Suppressor macrophage treated with lipopolysaccharide for 1 hour (primary cell): ENCODE data around the gene PDE4D.

Experiments used
- DNase-seq, 3 donors: peaks; one replicate each; pipeline ENCODE4 v3.0.0-alpha.2; 2020 to 2022

The PDE4D gene

DNA sequence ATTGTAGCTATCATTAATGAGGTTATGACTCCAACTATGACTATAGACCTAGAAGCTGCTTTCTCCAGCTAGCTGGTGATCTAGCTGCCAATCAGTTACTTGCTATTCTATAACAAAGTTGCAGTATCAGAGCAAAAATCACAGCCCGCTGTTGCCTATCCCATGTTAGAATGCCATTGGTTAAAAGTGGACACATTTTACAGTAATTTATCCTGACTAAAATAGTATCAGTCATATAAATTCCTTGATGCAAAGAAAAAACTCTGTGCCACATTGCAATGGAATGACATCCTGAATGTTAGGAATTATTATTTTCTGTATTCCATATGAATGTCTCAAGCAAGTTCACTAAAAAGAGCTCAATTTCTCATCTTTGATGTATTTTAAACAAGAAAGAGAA lies 626.5 kb downstream of the PDE4D start:
- DNase-seq = no peak

DNA sequence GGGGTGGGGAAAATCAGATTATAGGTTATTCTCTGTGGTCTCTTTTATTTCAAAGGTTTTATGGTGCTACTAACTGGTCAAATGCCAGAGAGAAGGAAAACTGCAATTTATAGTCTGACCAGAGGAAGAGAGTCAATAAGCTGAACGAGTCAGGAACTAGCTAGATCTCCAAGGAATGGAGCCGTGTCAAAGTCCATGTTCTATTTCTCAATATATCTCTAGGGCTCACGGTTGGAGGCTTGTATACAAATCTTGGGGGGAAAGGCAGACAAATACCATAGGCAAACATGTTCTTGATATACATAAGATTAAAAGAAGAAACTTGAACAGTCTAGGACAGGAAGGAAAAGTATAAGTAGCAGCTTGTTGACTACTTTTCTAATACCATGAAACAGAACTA lies 627.1 kb downstream of the PDE4D start:
- no peak for DNase-seq

DNA sequence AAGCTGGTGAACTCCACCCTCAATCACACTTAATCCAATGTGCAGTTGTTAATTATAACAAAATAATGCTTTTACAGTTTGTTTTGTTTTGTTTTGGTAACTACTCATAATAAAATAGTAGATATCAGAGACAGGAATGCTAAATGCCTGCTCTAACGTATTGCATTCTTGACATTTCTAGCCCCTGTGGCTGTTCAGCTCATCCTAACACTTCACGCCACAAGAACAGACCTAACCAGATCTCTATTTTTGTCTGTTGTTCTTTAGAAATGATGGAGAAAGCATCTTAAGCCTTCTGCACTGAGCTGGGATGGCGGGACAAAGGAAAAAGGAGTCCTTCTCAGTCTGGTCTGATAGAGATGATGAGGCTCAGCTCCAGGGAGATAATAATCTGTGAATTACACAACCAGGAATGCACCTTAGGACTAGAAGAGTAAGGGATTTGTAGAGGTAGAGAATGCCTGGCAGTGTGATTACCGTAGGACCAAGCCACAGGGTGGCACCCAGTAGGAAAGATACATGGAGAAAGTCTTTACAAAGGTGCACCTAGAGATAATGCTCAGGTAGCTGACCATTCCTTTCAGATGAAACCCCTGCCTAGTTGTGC lies 628.8 kb downstream of the PDE4D start:
- DNase-seq = no peak

DNA sequence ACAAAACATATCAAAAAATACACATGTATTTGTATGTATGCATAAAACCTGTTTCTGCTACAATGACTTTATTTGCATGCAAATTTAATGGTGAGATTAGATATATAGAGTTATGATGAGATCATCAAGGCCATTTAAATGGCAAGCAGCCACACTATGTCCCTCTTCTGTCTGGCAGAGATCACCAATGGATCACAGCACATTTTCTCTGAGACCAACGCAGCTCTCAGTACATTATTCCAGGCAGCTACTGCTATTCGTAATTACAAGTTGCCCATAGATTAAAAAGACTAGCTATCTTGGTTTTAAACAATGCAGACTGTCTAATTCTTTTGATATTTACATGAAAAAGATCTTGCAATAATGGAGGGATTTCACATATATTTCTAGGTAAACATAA lies 629.5 kb downstream of the PDE4D start:
- no peak for DNase-seq

- no peak for DNase-seq
Observed at GRCh38 chr5:59261969-59262368, 631.6 kb downstream of the PDE4D start.

DNA sequence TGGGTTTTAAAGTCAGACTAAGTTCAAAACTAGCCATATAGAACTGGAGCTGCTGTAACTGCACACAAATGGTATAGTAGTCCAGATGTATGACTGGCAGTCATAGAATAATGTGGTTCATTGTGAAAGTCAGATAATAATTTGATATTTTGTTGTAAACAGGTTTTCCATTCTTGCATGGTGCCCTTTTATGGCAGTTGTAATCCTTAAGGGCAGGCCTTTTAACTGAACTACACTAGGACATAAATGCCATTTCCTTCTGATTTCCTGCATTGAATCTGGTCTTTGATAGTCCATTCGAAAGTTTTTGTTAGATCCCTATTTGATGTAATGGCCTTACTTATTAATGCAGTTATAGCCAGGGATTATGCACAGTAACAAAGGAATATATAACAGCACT lies 632.6 kb downstream of the PDE4D start:
- DNase-seq = no peak

DNA sequence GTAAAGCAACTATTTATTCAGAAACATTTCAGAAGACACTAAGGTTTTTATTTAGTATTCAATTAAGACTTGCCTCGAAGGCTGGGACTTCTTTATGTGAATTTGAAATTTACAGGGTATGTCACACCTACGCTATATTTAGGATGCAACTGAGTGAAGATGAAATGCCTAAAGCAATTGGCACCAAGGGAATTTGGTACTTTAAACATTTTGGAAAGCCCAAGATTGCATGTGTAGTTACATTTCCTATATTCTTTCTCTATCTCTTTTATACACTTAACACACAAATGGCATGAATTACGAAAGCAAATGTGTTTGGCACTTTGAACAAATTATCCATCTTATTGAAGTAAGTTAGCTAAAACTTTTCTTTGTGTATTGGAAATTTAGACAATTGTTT lies 633.3 kb downstream of the PDE4D start:
- DNase-seq = peak; percentile 27 to 37 (median 36)

GRCh38 chr5:59259237-59259636 lies 634.3 kb downstream of the PDE4D start:
- no peak for DNase-seq

- DNase-seq = no peak
Observed at GRCh38 chr5:59257488-59258400, 635.8 kb downstream of the PDE4D start.

- no peak for DNase-seq
Observed at GRCh38 chr5:59256331-59256730, 637.2 kb downstream of the PDE4D start.

DNA sequence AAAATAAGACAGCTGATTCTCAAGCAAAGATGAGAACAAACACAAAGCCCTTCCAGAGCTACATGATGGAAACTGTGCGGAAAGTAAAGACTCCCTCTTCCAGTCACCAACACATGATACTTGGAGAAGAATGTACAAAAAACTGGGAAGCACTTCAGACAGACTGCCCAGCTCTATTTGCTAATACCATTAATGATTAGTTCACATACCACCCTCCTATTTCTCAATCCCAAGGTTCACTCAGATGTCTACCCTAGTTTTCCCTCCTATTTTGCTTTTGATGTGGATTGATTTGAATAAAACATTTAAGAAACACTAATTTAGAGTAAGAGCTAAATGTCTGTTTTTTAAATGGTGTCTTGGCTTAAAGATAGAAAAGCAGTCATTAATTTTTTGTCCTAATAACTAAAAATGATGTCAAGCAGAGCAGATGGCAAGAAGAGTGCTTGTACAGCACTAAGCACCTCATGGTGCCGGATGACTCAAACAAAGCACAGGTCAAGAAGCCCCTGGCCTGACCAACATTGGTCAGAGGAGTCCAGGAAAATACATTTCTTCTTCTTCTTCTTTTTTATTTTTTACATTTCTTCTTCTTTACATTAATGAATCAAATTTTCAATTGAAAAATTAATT lies 639.4 kb downstream of the PDE4D start:
- no peak for DNase-seq

DNA sequence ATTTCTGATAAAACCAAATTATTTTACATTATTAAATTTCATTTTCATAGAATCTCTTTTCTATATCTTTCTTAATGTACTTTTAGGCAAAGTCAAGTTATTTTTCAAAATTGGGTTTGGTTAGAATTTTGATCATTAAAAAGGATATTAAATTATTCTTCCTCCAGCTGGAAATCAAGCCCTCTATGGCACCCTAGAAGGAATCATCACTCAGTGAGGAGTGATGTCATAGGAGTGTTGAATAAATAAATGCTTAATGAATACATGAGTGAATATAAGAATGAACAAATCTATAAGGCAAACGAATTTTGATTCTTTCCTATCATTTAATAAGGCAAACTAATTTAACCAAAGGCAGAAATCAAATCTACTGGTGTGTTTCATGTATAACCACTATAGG lies 639.9 kb downstream of the PDE4D start:
- DNase-seq = no peak

GRCh38 chr5:59251627-59252026 lies 641.9 kb downstream of the PDE4D start:
- DNase-seq = no peak

DNA sequence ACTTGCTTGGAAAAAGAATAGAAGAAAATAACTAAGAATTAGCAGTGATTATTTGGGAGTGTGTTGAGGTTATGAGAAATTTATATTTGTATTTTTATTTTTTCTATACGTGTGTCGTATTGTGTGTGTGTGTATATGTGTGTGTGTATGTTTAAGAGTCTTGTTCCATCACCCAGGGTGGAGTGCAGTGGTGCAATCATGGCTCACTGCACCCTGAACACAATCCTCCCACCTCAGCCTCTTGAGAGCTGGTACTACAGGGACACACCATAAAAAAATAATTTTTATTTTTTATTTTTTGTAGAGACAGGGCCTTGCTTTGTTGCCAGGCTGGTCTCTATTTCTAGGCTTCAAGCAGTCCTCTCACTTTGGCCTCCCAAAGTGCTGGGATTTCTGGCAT lies 643.8 kb downstream of the PDE4D start:
- no peak for DNase-seq

DNA sequence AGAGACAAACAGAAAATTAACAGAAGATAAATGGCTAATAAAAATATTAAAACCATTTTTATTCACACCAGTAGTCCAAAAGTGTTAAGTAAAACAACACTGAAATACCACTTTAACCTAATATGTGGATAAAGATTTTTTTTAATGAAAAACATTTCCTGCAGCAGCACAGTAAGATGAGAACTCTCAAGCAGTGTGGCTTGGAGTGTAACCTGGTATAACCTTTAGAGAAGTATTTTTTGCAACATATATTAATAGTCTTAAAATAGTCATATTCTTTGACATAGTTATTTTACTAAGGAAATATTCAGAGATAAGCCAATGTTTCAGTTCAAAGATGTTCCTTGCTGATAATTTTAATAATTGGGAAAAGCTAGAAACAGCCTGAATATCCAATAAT lies 644.4 kb downstream of the PDE4D start:
- no peak for DNase-seq

GRCh38 chr5:59246882-59247281 lies 646.6 kb downstream of the PDE4D start:
- DNase-seq = no peak

GRCh38 chr5:59246145-59246869 lies 647.2 kb downstream of the PDE4D start:
- no peak for DNase-seq

- DNase-seq = no peak
Observed at GRCh38 chr5:59245198-59245597, 648.3 kb downstream of the PDE4D start.

DNA sequence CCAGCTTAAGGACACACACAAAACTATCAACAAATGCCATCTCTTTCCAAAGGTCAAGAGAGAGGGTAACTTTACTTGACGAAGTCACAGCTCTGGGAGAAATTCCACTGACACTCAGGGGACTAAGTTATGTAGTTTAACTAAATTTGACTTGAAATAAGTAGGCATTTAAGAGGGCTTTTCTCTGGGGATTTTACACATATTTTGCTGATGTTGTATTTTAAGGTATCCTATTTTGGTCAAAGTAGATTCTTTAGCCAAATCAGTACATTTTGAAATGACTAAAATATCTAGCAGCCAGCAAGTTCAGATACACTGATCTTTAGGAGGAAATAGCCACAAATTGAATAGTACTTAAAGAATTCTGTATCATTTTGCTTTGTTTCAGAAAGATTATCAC lies 652.0 kb downstream of the PDE4D start:
- no peak for DNase-seq

DNA sequence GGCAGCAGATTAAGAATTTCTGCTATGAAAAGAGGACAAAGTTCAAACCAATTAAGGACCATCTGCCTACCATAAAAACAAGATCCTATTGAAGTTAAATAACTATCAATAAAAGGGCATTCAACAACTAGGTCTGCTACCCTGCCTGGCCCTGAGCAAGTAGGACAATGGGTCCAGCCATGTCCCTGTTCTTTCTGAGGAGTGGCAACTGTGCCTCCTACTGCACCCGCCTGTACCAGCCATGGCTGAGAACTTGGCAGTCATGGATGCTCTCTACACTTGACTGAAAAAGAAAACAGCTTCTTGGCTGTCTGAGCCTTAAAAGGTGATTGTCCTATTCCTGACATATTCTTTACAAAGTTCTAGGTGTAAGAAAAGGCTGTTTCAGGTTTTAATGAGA lies 652.4 kb downstream of the PDE4D start:
- DNase-seq = no peak

GRCh38 chr5:59238126-59238902 lies 655.2 kb downstream of the PDE4D start:
- DNase-seq = no peak

- no peak for DNase-seq
Observed at GRCh38 chr5:59236986-59237385, 656.5 kb downstream of the PDE4D start.

GRCh38 chr5:59236448-59236847 lies 657.1 kb downstream of the PDE4D start:
- DNase-seq = no peak
